HG03159 (cell line): ENCODE data around the gene EPS8L1.
"Not testable (repeated sequence)": the region's sequence is repeated elsewhere in the genome, so short reads cannot be mapped to it uniquely, and the experiment has no call there.

Experiments
- ATAC-seq: cut with Tn5 transposase; IDR thresholded peaks from one replicate; pipeline ENCODE4 v1.9.1; 2021; ENCODE audit warnings: mild to moderate bottlenecking, moderate library complexity; ENCODE audit not compliant: unreplicated experiment

The EPS8L1 gene

DNA sequence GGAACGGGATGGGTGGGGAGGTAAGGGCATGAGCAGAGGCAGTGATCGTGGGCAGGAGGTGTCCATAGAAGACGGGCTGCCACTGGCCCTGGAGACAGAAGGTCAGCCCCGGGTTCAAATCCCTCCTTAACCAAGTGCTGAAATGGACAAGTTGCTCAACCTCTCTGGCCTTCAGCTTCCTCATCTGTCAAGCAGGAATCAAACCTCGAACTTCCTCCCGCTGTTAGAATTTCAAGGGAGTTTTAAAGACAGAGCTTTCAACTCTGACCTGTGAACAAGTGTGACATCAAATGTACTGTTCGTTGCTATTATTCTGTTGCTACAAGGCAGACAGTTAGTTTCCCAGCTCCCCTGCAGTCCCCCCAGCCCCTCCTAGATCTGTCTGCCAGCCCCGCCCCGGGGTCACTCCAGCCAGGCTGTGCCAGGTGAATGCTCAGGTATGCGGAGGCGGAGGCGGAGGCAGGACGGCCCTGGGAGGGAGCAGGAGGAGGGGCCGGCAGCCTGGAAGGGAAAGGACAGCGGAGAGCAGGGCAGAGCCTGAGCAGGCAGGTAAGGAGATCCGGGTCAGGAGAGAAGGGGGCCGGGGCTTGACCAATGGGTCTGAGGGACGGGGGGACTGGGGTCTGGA lies at the start of gene EPS8L1:
Gene EPS8L1, plus strand, starts transcription at position 499 of the 628 bp plus-strand sequence. CDS start 576 bp downstream, outside the sequence.
- no peak for ATAC-seq

GRCh38 chr19:55027140-55027471 lies 48.6 kb upstream of the EPS8L1 start:
- ATAC-seq = not testable (repeated sequence)

DNA sequence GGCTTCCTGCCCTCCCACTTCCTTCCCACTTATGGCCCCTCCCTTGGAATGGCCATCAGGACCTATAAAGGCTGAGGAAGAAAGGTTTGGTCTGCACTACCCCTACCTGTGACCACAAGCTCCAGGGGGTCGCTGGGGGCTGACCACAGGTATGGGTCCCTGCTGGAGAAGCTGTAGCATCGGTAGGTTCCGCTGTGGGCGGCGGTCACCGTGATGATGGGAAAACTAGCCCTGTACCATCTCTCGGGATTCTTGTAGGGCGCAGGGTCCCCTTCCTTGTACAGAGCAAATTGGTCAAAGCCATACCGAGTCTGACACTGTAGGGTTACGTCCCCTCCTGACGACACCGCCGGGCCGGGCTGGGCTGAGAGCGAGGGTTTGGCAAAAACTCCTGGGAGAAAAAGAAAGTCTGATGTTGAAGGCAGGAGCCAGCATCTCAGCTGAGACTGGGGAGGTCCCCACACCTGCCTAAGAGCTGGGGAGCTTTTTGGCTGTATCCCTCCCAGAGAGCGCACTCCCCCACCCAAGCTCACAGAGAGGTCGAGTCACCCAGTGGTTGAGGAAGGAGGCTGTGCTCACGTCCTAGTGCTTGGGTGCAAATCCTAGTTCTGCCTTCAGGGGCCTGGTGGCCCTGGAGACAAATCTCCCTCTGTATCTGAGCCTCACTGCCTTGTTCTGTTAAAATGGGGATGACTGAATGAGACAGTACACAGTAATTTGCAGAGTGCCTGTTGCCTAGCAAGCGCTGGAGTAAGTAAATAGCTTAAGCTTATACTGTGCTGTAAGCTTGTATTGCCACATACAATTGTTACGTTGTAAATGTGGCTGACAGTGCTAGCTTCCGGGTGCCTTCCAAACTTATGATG lies 48.0 kb upstream of the EPS8L1 start:
- ATAC-seq = no peak

DNA sequence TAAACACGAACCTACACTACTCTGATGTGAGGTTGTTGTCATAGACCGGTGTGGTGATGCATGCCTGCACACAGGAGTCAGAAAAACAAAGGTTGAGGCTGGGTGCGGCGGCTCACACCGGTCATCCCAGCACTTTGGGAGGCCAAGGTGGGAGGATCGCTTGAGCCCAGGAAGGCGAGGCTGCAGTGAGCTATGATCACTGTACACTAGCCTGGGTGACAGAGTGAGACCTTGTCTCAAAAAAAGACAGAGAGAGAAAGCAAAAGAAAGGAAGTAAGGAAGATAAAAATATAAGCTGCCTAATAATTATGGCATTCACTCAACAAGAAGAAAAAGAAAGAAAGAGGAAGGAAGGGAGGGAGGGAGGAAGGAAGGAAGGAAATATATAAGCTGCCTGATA lies 46.9 kb upstream of the EPS8L1 start:
- no peak for ATAC-seq

- ATAC-seq = no peak
Measured at GRCh38 chr19:55031178-55031577, 44.5 kb upstream of the EPS8L1 start.

- no peak for ATAC-seq
Measured at GRCh38 chr19:55032170-55032800, 43.4 kb upstream of the EPS8L1 start.

DNA sequence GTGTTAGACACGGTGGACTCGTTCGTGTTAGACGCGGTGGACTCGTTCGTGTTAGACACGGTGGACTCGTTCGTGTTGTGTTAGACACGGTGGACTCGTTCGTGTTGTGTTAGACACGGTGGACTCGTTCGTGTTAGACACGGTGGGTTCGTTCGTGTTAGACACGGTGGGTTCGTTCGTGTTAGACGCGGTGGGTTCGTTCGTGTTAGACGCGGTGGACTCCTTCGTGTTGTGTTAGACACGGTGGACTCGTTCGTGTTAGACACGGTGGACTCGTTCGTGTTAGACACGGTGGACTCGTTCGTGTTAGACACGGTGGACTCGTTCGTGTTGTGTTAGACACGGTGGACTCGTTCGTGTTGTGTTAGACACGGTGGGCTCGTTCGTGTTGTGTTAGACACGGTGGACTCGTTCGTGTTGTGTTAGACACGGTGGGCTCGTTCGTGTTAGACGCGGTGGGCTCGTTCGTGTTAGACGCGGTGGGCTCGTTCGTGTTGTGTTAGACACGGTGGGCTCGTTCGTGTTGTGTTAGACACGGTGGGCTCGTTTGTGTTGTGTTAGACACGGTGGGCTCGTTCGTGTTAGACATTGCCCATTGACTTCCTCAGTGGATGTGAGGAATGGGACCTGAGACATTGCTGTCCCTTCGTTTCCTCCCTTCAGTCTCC lies 42.6 kb upstream of the EPS8L1 start:
- ATAC-seq = not testable (repeated sequence)

DNA sequence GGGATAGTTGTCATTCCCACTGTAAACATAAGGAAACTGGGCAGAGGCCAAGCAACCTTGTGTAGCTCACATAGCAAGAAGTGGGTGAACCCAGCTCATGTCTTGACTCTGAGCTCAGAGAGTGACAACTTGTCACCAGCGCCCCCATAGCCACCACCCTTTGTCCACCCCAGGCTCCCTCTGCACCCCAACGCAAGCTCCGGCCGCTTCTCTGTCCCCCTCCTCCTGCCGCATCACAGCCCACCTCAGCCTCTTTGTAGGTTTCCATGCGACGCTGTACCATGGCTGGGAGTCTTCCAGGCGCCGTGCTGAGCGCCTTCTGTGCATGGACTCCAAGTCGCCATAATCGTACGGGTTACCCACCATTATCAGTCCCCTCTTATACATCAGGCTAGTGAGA lies 40.9 kb upstream of the EPS8L1 start:
- ATAC-seq = no peak

DNA sequence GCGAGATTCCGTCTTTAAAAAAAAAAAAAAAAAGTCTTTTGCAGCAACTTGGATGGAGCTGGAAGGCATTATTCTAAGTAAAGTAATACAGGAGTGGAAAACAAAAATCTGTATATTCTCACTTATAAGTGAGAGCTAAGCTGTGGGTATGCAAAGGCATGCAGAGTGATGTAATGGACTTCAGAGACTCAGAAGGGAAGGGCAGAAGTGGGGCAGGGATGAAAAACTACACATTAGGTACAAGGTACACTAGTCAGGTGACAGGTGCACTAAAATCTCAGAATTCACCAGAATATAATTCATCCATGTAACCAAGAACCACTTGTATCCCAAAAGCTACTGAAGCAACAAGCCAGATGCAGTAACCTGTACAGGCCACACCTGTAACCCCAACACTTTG lies 39.6 kb upstream of the EPS8L1 start:
- ATAC-seq = no peak

DNA sequence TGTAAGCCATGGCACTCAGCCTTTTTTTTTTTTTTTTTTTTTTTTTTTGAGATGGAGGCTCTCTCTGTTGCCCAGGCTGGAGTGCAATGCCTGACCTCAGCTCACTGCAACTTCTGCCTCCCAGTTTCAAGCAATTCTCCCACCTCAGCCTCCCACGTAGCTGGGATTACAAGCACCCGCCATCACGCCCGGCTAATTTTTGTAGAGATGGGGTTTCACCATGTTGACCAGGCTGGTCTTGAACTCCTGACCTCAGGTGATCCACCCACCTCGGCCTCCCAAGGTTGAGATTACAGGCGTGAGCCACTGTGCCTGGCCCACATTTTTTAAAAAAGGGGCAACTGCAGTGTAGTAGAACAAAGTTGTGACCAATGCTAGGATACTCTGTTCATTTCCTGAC lies 38.1 kb upstream of the EPS8L1 start:
- ATAC-seq = not testable (repeated sequence)

- not testable (repeated sequence) for ATAC-seq
Measured at GRCh38 chr19:55040654-55041053, 35.0 kb upstream of the EPS8L1 start.

- no peak for ATAC-seq
Measured at GRCh38 chr19:55041244-55041626, 34.4 kb upstream of the EPS8L1 start.

DNA sequence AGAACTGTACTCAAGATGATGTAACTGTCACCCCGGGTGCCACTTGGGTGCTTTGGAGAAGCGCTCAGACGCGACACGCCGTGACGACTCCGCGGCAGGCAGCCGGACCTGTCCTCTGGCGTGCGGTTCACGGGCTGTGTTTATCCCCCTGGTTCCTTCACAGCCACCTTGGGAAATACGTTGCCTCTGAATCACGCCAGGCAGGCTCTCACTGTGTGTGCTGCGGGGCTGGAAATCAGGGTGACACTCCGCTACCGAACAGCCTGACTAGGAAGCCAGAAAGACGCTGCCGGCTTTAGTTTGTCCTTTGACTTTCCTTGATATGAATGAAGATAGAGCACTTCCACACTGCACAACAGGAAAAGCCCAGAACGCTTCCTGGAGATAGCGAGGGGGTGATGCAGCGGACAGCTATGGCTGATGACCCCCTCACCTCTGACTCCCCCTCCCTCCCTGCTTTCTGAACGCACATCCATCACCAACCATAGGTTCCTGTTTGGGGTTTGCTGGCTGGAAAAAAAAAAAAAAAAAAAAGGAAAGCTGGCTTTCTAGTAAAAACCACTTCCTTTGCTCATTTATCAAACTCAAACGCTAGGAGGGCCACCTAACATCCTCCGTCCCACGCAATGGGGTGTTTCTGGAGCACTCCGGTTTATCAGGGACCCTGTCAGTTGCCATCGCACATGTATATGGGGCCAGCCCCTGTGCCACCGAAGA lies 33.9 kb upstream of the EPS8L1 start:
- no peak for ATAC-seq

- no peak for ATAC-seq
Measured at GRCh38 chr19:55042344-55042678, 33.4 kb upstream of the EPS8L1 start.

- ATAC-seq = no peak
Measured at GRCh38 chr19:55042688-55043087, 33.0 kb upstream of the EPS8L1 start.

DNA sequence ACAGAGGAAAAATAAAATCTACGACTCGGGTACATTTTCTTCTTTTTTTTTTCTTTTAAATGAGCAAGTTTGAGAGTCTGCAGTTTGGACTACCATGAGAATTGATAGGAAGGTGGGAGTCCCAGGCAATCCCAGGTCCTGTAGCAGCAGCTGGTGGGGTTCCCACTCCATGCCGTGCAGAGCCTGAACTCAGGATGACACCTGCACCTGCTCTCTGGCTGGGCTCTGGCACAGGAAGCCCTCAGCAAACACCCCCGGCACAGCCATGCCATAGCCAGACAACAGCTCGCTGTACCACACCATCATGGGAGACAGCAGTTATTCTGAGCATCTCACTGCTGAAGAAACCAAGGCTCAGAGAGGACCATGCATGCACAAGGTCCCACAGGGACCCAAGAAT lies 31.4 kb upstream of the EPS8L1 start:
- no peak for ATAC-seq

DNA sequence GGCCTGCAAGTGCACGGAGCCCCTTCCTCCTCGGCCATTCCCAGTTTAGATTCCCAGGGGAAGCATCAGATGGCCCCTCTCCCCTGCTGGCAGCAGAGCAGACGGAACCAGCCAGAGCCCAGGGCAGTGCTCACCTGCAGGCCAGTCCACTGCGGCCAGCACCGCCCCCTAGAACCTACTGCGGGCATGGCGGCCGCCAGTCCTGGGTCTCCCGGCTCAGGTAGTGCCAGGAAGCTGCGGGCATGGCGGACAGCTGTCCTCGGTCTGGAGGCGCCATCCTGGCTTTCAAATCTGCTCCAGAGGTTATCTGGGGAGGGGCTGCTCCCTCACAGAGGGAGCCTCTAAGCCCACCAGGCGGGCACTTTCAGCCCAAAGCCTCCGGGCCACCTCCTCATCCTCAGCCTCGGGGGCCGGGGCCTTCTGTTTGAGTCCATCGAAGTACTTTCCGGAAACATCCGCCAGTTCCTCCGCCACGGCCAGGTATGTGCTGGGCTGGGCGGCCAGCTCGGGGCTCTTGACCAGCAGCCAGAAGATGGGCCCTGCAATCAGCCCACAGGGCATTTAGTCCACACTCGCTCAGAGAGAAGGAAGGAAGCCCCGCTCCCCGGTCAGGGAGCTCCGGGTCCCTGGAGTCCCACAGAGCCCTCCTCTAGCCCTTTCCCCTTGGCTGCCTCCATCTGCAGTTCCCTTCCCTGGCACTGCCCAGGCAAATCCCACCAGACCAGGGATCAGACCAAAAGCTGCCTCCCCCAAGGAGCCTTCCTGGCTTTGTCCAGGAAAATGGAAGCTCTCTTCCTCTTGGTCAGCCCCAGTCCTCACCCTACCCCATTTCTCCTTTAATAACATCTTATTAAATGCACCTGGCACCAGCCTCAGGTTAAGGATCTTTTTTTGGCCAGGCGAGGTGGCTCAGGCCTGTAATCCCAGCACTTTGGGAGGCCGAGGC lies 30.6 kb upstream of the EPS8L1 start:
- no peak for ATAC-seq

GRCh38 chr19:55046975-55047622 lies 28.6 kb upstream of the EPS8L1 start:
- ATAC-seq = no peak

DNA sequence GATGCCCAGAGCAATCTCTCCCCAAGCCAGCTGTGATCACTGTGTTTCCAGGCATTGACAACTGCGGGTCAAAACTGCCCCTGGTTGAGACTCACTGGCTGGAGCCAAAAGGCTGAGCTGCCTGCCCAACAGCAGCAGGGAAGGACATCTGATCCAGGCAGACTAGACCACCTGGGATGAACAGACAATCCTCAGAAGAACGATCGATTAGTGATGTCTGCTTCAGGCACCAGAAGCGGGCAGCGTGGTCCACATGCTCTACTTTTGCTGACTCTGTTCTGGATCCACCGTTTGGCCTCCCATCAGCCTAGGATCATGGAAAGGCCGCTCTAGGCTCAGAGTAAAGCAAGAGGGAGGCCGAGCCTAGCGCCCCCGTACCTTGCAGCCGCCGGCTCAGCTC lies 27.7 kb upstream of the EPS8L1 start:
- ATAC-seq = no peak
